Activated CD4-positive, CD25-positive, alpha-beta regulatory T cell treated with anti-CD3 and anti-CD28 coated beads, Interleukin-2, amount 50 U/mL, for 16 hours (primary cell): ENCODE results near the gene ALG8.
"Not testable (repeated sequence)": the region's sequence is repeated elsewhere in the genome, so short reads cannot be mapped to it uniquely, and the experiment has no call there.

ENCODE experiments used
- DNase-seq: peaks from one replicate; pipeline ENCODE4 v3.0.0-alpha.2; 2020; ENCODE audit warnings: low read depth, low spot score

ALG8 gene

DNA sequence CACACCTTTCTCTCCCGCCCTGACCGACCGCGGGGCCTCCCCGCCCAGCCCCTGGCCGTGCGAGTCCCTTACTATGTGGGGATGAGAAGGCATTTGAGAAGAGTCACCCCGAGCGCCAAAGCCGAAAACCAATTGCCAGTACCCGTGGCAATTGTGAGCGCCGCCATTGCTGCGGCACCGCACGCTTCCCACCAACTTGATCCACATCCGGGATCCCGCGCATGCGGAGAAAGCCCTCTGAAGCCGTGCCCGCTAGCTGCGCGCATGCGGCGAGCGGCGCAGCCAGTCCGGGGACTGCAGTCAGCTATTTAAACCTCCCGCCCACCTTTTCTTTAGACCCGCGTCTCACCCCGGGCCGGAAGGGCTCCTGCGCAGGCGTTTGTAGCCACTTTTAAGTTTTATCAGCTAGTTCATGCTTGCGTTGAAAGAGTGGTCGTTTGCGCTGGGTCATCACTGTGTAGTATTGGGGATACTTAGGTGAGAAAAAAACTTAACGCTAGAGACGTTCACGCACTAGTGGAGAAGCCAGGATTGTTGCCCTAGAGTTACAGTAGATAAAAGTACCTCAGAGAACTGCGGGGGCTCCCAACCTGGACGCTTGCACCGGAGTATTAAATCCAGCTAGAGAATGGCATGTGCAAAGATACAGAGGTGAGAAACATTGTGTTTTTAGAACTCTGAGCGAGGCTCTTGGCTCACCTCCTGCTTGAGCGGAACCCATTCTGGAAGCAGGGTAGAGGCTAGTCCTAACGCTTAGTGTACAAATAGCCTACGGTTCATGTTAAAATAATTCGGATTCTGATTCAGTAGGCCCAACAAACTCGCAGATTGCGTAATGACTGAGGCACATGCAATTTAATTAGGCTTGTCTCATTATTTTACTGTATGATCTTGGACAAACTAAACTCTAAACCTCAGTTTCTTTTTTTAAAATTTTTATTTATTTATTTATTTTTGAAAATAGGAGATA lies at the start of gene ALG8:
TSS of gene ALG8 (minus strand) at position 205 of the 970 bp plus-strand sequence. CDS start at position 167, 38 bp downstream.
- DNase-seq, result peak; percentile 94

DNA sequence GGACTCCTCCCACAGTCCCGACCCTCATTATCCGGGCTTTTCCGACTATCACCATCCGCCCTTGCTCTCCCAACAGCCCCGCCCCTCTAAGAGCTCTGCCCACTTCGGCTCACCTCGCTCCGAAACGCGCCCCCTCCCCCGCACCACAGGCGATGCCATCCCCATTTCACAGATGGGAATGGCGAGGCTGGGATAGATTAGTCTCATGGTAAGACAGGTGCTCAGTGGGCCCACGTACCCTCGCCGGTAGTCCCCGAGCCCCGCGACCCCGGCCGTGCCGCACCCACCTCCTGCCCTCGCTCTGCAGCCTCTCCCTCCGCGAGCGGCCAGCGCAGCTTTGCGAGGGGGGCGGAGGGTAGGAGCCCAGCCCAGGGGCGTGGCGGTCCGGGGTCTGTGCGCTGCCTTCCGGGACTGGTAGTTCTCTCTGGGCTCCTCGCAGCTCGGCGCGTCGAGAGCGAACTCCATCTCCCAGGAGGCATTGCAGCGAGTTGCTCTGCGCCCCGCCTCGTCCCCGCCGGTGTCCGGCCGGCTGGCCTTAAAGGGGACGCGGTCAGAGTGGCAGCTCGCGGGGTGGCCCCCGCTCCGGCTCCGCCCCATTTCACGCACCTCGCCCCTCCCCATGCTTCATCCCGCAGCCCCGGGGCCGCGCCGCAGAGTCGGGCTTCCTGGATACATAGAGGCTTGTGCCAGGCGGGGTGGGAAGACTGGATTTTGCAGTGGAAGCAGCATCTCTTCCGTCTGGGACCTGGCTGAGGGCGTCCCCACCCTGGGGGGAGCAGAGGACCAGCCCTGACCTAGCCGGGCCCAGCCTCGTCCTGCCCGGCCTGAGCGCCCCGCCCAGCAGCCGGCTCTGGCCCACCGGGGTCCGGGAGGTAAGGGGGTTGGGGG lies 49.1 kb upstream of the ALG8 start, which contains the start of the genes KCTD21 and USP35:
TSS of gene KCTD21 (minus strand) at position 341 of the 888 bp plus-strand sequence. CDS start 14,072 bp downstream, outside the sequence.
TSS of gene USP35 (plus strand) at position 634 of the 888 bp plus-strand sequence. CDS start 7,327 bp downstream, outside the sequence.
- peak; percentile 82 for DNase-seq

DNA sequence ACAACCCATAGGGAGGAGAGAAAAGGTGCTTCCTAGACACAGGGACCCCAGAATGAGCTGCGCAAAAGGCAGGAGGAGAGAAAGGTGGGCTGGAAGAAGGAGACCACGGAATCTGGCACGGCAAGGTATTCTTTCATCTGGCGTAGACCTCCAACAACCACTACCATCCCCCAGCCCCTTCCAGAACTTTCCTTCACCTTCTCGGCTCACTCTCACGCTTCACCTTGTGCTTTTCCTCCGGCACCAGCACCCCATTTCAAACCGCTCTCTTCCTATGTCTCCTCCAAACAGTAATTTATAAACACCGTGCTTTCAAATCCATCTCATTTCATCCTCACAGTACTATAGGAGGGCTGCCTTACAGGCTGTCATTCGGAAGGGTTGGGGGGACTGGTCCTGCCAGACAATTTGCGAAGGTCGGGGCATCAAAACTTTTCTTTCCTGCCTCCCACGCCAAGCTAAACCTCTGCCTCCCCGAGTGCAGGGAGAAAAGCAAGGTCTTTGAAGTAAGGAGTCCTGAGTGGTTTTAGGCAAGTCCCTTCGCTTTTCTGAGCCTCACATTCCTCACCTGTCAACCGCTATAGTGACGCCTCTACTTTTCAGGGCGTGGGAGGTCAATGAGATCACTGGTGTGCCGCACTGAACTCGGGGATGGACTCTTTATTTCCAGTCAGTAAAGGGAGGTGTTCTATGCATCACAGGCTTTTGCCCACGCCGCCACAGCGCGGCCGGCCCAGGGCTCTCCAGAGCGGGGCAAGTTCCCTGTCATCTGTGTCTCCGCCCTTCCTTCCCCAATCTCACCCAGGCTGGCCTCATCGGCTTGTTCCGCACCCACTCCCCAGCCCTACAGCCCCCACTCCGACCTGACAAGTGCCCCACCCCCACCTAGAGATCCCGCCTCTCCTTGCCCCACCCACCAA lies 48.2 kb upstream of the ALG8 start:
- peak; percentile 48 for DNase-seq

DNA sequence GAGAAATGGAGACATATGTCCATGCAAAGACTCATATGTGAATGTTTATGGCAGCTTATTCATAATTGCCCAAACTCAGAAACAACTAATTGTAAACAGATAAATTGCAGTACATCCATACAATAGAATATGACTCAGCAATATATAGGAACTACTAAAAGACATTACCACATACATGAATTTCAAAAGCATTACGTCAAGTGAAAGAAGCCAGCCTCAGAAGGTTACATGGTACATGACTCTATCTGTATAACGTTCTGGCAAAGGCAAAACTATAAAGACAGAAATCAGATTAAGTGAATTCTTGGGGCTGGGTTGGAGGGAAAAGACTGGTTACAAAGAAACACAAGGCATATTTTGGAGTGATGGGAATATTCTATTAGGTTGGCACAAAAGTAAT lies 41.8 kb upstream of the ALG8 start:
- no peak for DNase-seq

DNA sequence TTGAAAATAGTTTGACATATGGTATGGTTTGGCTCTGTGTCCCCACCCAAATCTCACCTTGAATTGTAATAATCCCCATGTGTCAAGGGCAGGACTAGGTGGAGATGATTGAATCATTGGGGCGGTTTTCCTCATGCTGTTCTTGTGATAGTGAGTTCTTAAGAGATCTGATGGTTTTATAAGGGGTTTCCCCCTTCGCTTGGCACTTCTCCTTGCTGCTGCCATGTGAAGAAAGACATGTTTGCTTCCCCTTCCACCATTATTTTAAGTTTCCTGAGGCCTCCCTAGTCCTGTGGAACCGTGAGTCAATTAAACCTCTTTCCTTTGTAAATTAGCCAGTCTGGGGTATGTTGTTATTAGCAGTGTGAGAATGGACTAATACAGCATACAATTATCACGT lies 41.3 kb upstream of the ALG8 start:
- no peak for DNase-seq

DNA sequence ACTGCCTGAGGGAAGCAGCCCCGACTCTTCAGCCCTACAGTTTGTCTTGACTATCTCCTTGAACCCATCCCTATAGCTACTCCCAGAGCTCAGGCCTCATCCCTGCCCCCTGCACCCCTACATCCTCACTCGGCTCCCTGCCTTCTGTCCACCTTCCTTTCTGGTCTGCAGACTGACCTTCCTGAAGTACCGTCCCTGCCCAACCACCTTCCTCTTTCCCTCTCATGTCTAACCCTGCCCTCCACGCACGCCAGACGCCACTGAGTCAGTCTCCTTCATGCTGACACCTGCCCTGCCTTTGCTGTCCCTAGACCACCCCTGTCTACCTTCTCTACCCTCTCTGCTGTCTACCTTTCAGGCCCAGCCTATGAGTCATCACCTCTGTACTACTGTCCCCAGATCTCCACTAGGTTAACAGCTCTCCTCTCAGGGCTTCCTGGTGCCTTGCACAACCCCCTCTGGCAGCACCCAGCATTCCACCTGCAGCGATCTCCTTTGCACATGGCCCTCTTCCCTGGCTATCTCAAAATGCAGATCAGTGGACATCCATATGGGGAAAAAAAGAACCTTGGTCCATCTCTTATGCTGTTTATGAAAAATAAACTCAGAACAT lies 40.1 kb upstream of the ALG8 start:
- no peak for DNase-seq

DNA sequence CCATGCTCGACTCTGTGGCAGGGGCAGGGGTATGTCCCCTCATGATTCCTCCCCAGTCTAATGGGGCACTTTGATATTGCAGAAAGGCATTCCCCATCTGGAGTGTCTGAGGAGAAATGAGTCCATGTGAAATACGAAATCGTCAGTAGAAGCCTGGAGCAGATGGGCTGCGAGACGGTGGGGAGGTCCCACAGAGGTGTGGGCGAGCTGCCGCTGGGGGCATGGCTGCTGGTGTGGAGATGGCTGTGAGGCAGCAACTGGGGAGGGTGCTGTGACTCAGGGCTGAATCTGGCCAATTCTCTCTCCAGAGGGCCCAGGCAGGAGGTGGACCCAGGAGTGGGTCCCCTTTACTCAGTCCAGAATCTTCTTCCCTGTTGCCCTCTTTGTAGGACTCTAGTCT lies 37.8 kb upstream of the ALG8 start:
- DNase-seq, result no peak

DNA sequence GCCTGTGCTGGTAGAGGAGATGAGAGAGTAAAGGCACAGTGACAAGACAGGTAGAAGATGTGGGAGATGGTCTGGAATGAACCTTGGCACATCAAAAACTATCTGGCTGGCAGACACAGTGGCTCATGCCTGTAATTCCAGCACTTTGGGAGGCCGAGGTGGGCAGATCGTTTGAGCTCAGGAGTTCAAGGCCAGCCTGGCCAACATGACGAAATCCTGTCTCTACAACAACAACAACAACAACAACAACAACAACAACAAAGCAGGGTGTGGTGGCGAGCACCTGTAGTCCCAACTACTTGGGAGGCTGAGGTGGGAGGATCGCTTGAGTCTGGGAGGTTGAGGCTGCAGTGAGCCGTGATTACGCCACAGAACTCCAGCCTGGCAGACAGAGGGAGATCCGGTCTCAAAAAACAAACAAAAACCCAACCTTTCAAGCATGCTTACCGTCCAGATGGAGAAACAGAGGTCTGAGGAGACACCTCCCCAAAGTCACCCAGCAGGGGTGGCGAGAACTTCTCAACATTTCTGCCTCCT lies 37.2 kb upstream of the ALG8 start:
- no peak for DNase-seq

DNA sequence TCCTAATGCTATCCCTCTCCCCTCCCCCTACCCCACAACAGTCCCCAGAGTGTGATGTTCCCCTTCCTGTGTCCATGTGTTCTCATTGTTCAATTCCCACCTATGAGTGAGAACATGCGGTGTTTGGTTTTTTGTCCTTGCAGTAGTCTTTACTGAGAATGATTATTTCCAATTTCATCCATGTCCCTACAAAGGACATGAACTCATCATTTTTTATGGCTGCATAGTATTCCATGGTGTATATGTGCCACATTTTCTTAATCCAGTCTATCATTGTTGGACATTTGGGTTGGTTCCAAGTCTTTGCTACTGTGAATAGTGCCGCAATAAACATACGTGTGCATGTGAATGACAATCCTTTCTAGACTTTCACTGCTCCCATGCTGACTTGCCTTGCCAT lies 36.4 kb upstream of the ALG8 start:
- not testable (repeated sequence) for DNase-seq

DNA sequence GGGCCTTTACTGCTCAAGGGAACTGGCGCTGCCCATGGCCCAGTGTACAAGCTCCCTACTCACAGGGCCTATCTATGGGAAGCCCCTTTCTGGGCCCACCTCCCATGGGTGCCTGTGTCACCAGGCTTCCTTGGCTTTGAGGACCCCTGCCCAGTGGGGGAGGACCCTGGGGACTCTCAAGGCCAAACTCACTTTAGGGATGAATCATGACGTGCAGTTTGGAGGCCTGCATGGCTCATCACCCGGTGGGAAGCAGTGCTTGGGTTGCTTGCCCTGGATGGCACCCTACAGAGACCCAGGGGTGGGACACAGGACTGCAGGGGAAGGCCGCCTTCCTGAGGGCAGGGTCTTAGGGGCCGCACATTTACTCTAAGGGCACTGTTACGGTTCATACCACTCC lies 32.5 kb upstream of the ALG8 start:
- no peak for DNase-seq

DNA sequence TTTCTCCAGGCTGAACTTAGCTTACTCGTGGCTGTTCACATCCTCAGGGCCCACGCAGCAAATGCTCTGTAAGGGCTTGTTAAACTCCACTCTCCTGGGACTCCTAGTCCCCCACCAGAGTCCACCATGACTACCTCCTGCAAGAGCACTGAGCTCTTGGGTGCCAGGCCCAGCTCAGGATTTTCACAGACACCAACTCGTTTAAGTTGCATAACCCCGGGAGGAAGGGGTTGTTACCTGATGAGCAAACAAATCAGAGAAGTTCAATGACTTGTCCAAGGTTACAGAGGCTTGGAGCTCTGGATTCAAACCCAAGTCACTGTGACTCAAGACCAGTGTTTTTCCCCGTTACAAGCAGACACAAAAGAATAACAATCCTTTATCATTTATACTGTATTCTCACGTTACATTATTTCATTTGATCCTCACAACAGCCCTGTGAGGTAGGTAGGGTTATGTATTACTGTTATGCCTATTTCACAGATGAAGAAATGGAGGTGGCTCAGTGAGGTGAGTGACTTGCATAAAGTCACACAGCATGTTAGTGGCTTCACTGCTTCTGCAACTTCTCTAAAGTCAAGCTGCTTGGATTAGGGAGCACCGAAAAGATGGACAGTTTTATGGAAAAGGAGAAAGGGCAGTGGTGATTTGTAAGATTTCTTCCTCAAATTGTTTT lies 31.6 kb upstream of the ALG8 start:
- DNase-seq, result no peak

DNA sequence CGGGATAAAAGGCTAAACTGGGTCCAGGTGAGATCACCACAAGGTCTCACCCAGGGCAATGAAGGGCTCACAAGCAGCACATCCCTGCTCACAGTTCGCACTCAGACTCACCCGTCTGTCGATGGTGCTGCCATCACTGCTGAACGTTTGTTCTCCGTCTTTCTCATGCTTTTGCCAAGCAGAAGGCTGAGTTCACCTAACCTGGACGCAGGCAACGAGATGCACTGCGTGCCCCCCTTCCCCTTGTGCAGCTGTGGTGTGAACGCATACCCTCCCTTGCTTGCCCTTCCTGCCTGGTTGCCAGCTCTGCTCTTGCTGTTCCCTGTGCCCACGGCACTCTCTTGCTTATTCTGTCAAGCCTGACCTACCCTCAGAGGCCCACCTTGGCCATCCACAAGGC lies 31.0 kb upstream of the ALG8 start:
- DNase-seq, result no peak

DNA sequence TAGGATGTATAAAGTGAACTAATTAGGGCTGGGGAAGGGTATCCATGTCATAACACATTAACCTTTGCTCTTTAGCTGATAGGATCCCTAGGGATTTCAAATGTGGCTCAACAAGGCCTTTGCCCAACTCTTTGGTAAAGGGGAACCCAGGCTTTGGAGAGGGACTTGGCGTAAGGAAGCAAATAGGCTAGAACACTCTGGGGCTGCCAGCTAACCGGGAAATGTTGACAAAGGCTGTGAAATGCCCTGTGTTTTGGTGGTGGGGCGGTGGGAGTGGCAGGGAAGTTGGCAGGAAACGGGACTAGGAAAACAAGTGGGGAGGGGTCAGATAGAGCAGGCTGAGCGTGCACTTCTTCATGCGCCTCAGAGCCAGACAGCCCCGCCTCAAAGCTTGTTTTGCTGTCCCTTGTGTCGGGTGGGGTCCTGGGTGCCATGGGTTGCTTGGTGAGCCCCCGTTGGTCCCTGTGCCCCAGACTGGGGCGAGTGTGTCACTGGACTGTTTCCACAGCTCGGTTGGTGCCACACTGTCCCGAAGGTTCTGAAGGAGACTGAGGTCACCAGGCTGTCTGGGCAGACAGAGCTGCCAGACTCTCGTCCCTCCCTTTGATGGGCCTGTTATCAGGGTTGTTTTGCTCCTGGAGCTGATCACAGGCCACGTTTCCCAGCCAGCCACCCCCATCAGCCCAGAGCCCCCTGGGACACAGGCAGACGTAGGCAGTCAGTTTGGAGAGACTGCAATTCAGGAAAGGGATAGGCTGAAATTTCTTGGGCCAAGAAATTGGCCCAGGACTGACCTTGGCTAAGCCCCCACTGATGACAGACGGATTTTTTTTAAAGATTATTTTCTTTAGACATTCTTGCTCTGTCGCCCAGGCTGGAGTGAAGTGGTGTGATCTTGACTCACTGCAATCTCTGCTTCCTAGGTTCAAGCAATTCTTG lies 29.4 kb upstream of the ALG8 start:
- no peak for DNase-seq

DNA sequence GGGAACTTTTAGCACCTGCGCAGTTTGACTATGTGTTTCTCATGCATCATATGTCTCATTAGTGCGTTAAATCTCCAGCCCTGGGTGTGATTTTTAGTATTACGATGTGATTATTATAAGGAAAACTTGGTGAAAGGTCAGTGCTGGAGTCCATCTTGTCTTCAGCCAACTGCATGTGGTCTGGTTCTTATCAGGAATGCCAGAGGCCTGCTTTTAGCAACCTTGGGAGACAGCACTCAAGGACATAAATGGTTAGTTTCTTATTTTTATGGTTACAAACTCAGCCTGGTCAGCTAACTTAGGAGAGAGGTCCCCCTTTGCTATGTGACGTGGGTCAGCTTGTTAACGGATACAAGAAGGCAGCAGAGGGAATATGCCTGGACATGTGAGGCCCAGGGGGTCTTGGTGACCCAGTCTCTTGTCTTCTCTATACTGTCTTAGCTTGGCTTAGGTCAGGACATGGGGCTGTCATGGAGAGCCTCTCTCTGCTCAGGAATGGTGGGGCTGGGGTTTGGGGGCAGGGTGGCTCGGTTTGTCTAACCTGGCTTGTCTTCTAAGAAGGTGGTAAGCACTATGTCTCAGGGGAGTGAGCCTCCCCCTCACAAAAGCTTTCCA lies 27.5 kb upstream of the ALG8 start:
- DNase-seq, result no peak

DNA sequence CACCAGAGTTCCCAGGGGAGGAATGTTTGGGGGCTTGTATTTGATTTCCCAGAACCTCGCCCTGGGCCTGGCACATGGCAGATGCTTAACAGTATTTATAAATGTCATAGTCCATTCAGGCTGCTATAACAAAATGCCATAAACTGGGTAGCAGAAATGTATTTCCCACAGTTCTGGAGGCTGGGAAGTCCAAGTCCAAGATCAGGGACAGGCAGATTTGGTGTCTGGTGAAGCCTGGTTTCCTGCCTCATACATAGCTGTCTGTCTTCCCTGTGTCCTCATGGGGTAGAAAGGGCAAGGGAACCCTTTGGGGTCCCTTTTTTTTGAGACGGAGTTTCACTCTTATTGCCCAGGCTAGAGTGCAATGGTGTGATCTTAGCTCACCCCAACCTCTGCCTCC lies 25.0 kb upstream of the ALG8 start:
- DNase-seq, result no peak

DNA sequence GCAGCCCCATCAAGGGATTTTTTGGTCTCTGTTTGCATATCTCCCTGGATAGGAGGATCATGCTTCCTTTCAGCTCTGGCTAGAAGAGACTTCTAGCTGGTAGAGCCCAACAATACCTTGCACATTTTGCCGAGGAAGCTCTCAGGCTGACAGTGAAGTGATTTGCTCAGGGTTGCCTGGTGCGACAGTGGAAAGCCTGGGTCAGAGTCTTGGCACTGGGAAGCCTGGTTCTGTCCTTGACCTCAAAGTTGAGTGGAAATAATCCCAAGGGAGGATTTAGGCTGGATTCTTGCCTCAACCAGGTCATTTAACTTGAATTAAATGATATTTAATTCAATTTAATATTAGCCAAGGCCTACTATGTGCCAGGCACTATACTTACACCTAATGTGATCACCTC lies 24.4 kb upstream of the ALG8 start:
- DNase-seq, result no peak

DNA sequence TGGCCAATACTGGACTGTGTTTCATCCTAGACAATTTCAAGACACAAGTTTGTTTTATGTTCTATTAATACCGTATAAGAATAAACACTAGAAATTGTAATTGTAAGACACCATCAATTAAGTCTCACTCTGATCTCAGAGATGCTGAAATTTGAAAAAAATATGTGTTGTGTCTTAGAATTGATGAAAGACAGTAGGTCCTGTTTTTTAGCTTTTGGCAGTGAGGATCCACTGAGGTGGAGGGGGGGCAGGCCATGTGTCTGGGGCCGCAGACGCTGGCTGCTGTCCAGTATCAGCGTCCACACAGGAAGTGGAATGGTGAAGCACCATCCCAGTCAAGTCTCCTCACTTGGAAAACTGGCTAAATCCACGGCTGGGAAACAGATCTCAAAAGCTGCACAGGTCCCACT lies 22.5 kb upstream of the ALG8 start:
- no peak for DNase-seq

DNA sequence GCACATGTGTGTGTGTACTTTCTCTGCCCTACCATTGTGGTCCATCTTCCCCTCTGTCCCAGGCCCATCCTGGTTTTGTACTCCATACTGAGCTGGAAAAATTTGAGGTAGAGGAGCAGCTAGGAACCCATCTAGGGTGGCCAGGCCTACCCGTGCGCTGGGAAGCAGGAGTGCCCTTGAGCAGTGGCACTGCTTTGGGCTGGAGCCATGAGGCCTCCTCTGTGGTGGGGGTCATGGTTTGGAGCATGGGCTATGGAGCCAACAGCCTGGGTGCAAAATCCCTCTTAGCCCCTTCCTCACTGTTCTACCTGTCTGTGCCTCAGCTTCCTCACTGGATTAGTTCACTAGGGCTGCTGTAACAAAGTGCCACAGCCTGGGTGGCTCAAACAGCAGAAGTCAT lies 21.9 kb upstream of the ALG8 start:
- no peak for DNase-seq
